Gastrocnemius medialis (tissue), 4 donors: ENCODE measurements around the gene KLK13.

ENCODE experiments used
- CTCF ChIP-seq, 5 experiments: fragments of 450-650 bp in 3 of 5; fragments of 200-600 bp in 2 of 5; sonication (generic) in 2 of 5; IDR thresholded peaks in 4 of 5; conservative IDR thresholded peaks in 1 of 5; 1 replicate in 4 of 5; 2 replicates in 1 of 5; pipeline ENCODE4 v1.5.1; 2016 to 2019; ENCODE audit warnings: antibody characterized with exemption in 5 of 5, mild to moderate bottlenecking in 3 of 5, moderate library complexity in 3 of 5
- POLR2A ChIP-seq, 2 donors: fragments of 450-650 bp; IDR thresholded peaks; one replicate each; pipeline ENCODE4 v1.6.1; 2017; ENCODE audit warnings: antibody characterized with exemption in 2 of 2, mild to moderate bottlenecking in 2 of 2, moderate library complexity in 2 of 2

- TF ChIP-seq CTCF (IDR thresholded peaks at IDR 0.05 in 4 of 5, conservative IDR thresholded peaks at IDR 0.05 in 1 of 5) (no peak), POLR2A (IDR thresholded peaks at IDR 0.05) (no peak)
Observed at GRCh38 chr19:51015691-51016267, 49.1 kb downstream of the KLK13 start.
